Stimulated activated CD4-positive, alpha-beta T cell treated with anti-CD3 and anti-CD28 coated beads, TNF-alpha, amount 100 ng/mL, for 4 hours (primary cell): ENCODE data around the gene SLAMF6.
"Not testable (repeated sequence)": the region's sequence is repeated elsewhere in the genome, so short reads cannot be mapped to it uniquely, and the experiment has no call there.

Experiments
- DNase-seq, 3 experiments: peaks; one replicate each; pipeline ENCODE4 v3.0.0-alpha.2; 2020; ENCODE audit warnings: low read depth in 3 of 3

Gene SLAMF6

DNA sequence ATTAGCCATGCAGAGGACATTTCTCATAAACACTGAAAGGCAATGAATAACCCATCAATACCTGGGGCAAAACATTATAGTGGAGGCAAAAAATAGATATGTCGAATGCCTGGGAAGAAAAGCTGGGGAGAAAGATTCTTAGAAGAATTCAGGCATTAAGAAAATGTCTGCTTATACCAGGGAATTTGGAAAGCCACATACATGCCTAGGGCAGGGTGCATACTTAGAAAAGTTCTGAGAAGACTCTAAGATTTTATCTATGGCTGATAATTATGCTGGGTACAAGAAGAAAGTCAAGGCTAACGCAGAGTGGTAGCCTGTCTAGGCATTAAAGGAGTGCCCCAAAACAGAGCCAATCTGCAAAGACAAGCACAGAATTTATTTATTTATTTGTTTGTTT lies 18.4 kb downstream of the SLAMF6 start:
- no peak for DNase-seq

DNA sequence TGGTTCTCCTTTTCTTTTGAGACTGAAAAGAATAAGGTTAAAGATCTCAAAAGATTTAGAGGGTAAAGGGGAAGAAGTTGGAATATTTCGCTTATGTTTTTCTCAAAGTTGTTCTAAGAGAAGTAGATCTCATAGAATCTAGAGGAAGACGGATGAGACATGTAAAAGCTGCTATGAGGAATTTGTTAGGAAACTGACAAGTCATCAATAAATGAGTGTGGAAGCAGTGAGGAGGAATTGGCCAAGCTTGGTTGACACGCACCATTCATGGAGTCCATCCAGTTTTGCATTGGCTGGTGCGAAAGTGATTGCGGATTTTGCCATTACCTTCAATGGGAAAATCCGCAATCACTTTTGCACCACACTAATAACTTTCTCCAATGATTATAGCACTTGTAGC lies 20.0 kb downstream of the SLAMF6 start:
- DNase-seq = no peak

GRCh38 chr1:160500321-160500990 lies 22.6 kb downstream of the SLAMF6 start:
- DNase-seq = no peak

GRCh38 chr1:160499631-160500030 lies 23.4 kb downstream of the SLAMF6 start:
- DNase-seq = no peak

GRCh38 chr1:160498301-160499065 lies 24.6 kb downstream of the SLAMF6 start:
- DNase-seq = not testable (repeated sequence)

DNA sequence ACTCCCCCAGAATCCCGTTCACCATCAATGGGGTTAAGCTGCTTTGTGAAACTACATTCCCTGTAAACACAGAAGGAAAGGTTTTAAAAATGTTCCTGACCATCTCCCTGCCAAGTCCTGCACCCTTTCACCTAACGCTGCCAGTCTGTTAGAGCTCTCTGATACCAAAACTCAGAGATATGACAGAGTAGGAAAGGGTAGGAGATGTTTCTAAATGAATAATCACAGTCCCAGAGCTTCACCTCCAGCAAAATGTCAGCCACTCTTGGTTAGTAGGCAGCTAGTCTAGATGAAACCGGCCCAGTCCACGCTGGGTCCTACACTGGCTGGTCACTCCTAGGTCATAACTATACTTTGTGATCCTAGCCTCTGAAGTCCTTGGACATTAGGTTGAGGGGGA lies 26.7 kb downstream of the SLAMF6 start:
- DNase-seq = no peak

- DNase-seq = no peak
These were observed 28.4 kb downstream of the SLAMF6 start for GRCh38 chr1:160494620-160495019.

GRCh38 chr1:160492617-160493016 lies 30.4 kb downstream of the SLAMF6 start:
- DNase-seq = no peak

GRCh38 chr1:160491981-160492380 lies 31.1 kb downstream of the SLAMF6 start:
- no peak for DNase-seq

DNA sequence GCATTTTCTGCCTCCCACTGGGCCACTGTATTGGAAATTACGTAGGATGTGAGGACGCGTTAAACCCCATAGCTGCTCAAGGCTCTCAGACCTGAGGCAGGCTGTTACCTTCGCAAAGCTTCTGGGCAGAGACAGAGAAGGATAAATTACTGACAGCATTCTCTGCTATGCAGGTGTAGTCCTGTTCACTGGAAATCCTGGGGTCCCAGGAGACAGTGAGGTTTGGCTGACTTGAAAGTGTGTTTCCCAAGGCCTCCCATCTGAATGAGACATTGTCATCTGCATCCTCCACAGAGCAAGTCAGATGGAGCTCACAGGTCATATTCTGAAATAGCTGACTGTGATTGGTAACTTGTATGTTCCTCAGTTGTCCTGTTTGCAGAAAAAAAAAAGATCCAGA lies 32.0 kb downstream of the SLAMF6 start:
- no peak for DNase-seq

- no peak for DNase-seq
These were observed 33.4 kb downstream of the SLAMF6 start for GRCh38 chr1:160489513-160490261.

GRCh38 chr1:160488347-160489058 lies 34.6 kb downstream of the SLAMF6 start:
- DNase-seq = no peak

DNA sequence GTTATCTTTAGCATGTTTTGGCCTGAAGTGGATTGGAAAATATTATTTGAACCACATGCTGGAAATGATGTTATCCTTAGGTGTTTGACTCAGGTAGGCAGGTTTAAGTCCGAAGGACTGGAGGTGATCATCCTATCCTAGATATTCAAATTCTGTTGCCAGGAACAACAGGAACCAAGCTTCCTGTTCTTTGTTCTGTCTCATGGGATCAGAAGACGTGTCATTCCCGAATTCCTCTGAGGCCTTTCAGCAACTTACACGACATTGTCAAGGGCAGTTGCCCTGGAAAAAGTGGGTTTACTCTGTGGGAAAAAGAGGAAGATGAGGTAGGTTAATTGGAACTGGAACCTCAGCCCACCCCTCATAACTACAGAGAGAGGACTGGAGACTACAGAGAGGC lies 36.6 kb downstream of the SLAMF6 start:
- no peak for DNase-seq

- DNase-seq = no peak
These were observed 39.4 kb downstream of the SLAMF6 start for GRCh38 chr1:160483505-160484185.

DNA sequence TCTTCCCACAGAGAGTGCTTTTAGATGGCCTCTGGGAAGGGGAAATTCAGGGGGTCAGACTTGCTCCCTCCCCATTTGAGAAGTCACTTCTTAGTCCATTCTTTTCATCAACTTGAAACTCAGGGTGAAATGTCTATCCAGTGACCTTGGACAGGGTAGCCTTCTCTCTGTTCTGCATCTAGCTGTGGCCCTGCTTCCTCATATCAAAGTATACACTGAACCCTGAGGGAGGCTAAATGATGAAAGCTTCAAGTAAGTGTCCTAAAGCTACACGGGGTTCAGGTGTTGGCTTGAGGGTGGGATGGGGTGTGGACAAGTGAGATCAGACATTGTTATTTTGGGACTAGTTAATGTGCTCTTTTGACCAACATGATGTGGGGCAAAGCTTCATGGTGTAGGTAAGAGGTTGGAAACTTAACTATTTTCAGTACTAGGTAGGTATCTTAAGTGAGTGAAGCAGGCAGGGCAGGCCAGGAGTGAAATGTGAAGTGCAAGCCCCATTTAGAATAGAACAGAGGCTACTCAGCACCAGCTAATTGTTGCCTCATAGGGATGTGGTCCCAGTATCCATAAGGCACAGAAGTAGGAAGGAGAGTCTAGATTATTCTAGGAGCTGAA lies 41.0 kb downstream of the SLAMF6 start:
- DNase-seq = no peak

- DNase-seq = not testable (repeated sequence)
These were observed 42.3 kb downstream of the SLAMF6 start for GRCh38 chr1:160480781-160481180.

DNA sequence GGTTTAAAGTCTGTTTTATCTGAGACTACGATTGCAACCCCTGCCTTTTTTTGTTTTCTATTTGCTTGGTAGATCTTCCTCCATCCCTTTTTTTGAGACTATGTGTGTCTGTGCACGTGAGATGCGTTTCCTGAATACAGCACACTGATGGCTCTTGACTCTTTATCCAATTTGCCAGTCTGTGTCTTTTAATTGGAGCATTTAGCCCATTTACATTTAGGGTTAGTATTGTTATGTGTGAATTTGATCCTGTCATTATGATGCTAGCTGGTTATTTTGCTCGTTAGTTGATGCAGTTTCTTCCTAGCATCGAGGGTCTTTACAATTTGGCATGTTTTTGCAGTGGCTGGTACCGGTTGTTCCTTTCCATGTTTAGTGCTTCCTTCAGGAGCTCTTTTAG lies 44.0 kb downstream of the SLAMF6 start:
- not testable (repeated sequence) for DNase-seq

GRCh38 chr1:160474392-160475242 lies 48.4 kb downstream of the SLAMF6 start:
- DNase-seq = no peak

- no peak for DNase-seq
These were observed 50.9 kb downstream of the SLAMF6 start for GRCh38 chr1:160472112-160472511.

DNA sequence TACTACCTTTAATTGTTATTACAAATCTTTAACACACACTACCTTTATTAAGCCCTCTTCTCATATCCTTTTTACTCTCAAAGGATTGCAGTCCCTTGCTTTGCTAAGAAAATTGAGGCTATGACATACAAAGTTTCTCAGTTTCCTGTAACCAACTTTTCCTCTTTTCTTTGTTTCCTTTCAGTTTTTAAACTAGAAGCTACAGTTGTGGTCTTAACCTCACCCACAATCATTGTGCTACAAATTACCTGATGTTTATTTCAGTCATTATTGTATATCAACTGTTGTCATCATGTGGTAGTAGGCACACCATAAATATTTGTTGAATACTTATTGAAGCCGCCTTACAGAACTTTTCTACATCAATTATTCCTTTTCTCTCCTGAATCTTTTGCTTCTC lies 51.8 kb downstream of the SLAMF6 start:
- no peak for DNase-seq
